ENCODE results near the gene DEK.

DNA sequence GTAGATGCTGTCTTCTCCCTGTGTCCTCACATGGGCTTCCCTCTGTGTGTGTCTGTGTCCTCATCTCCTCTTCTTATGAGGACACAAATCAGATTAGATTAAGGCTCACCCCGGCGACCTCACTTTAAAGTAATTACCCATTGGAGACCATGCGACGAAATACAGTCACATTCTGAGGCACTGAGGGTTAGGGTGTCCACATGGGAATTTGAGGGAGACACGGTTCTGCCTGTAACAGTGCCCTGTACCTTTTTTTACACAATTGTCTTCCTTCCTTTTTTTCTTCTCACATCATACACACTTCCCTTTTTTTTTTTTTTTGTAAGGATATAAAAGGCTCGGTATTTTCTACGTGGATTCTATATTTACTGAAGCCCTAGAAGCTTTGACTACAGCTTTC, 48.9 kb downstream of the DEK start:
- TF ChIP-seq, protein P1, sequence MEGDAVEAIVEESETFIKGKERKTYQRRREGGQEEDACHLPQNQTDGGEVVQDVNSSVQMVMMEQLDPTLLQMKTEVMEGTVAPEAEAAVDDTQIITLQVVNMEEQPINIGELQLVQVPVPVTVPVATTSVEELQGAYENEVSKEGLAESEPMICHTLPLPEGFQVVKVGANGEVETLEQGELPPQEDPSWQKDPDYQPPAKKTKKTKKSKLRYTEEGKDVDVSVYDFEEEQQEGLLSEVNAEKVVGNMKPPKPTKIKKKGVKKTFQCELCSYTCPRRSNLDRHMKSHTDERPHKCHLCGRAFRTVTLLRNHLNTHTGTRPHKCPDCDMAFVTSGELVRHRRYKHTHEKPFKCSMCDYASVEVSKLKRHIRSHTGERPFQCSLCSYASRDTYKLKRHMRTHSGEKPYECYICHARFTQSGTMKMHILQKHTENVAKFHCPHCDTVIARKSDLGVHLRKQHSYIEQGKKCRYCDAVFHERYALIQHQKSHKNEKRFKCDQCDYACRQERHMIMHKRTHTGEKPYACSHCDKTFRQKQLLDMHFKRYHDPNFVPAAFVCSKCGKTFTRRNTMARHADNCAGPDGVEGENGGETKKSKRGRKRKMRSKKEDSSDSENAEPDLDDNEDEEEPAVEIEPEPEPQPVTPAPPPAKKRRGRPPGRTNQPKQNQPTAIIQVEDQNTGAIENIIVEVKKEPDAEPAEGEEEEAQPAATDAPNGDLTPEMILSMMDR (conservative IDR thresholded peaks at IDR 0.05; ENCODE audit: low read length) = no peak
- TF ChIP-seq EZH2phosphoT487 (IDR thresholded peaks at IDR 0.05; ENCODE audit: borderline replicate concordance, low read depth, low read length) = no peak

Measured in OCI-LY7 (cell line).